ENCODE results near the gene TDRD12.
"Not testable (repeated sequence)": the region's sequence is repeated elsewhere in the genome, so short reads cannot be mapped to it uniquely, and the experiment has no call there.

Gene TDRD12

GRCh38 chr19:32746631-32747196 lies 27.1 kb downstream of the TDRD12 start:
- not testable (repeated sequence) for DNase-seq (ENCODE audit: low read depth in 2 of 3, low spot score in 1 of 3)

- no peak for DNase-seq (ENCODE audit: low read depth in 2 of 3, low spot score in 1 of 3)
Observed at GRCh38 chr19:32748497-32748896, 28.9 kb downstream of the TDRD12 start.

GRCh38 chr19:32748948-32749347 lies 29.4 kb downstream of the TDRD12 start:
- no peak for DNase-seq (ENCODE audit: low read depth in 2 of 3, low spot score in 1 of 3)

- no peak for DNase-seq (ENCODE audit: low read depth in 2 of 3, low spot score in 1 of 3)
Observed at GRCh38 chr19:32749361-32749760, 29.8 kb downstream of the TDRD12 start.

GRCh38 chr19:32750441-32751055 lies 31.0 kb downstream of the TDRD12 start:
- no peak for DNase-seq (ENCODE audit: low read depth in 2 of 3, low spot score in 1 of 3)

- no peak for DNase-seq (ENCODE audit: low read depth in 2 of 3, low spot score in 1 of 3)
Observed at GRCh38 chr19:32751066-32751465, 31.5 kb downstream of the TDRD12 start.

GRCh38 chr19:32757189-32757588 lies 37.6 kb downstream of the TDRD12 start:
- DNase-seq (ENCODE audit: low read depth in 2 of 3, low spot score in 1 of 3) = no peak

- DNase-seq (ENCODE audit: low read depth in 2 of 3, low spot score in 1 of 3) = not testable (repeated sequence)
Observed at GRCh38 chr19:32765365-32765764, 45.8 kb downstream of the TDRD12 start.

GRCh38 chr19:32767951-32768679 lies 48.5 kb downstream of the TDRD12 start:
- no peak for DNase-seq (ENCODE audit: low read depth in 2 of 3, low spot score in 1 of 3)

- DNase-seq (ENCODE audit: low read depth in 2 of 3, low spot score in 1 of 3) = no peak
Observed at GRCh38 chr19:32771596-32771995, 52.0 kb downstream of the TDRD12 start.

- DNase-seq (ENCODE audit: low read depth in 2 of 3, low spot score in 1 of 3) = no peak
Observed at GRCh38 chr19:32773126-32773525, 53.6 kb downstream of the TDRD12 start.

GRCh38 chr19:32779082-32779481 lies 59.5 kb downstream of the TDRD12 start:
- no peak for DNase-seq (ENCODE audit: low read depth in 2 of 3, low spot score in 1 of 3)

- DNase-seq (ENCODE audit: low read depth in 2 of 3, low spot score in 1 of 3) = no peak
Observed at GRCh38 chr19:32781280-32781679, 61.7 kb downstream of the TDRD12 start.

- not testable (repeated sequence) for DNase-seq (ENCODE audit: low read depth in 2 of 3, low spot score in 1 of 3)
Observed at GRCh38 chr19:32782089-32782488, 62.5 kb downstream of the TDRD12 start.

GRCh38 chr19:32787161-32787813 lies 67.7 kb downstream of the TDRD12 start:
- DNase-seq (ENCODE audit: low read depth in 2 of 3, low spot score in 1 of 3) = not testable (repeated sequence)

GRCh38 chr19:32787895-32788294 lies 68.3 kb downstream of the TDRD12 start:
- DNase-seq (ENCODE audit: low read depth in 2 of 3, low spot score in 1 of 3) = not testable (repeated sequence)

- DNase-seq (ENCODE audit: low read depth in 2 of 3, low spot score in 1 of 3) = no peak
Observed at GRCh38 chr19:32789429-32789828, 69.9 kb downstream of the TDRD12 start.

GRCh38 chr19:32798201-32798600 lies 78.6 kb downstream of the TDRD12 start:
- DNase-seq (ENCODE audit: low read depth in 2 of 3, low spot score in 1 of 3) = no peak

GRCh38 chr19:32800191-32800590 lies 80.6 kb downstream of the TDRD12 start:
- DNase-seq (ENCODE audit: low read depth in 2 of 3, low spot score in 1 of 3) = no peak

- DNase-seq (ENCODE audit: low read depth in 2 of 3, low spot score in 1 of 3) = no peak
Observed at GRCh38 chr19:32800754-32801153, 81.2 kb downstream of the TDRD12 start.

- DNase-seq (ENCODE audit: low read depth in 2 of 3, low spot score in 1 of 3) = no peak
Observed at GRCh38 chr19:32802840-32803239, 83.3 kb downstream of the TDRD12 start.

- DNase-seq (ENCODE audit: low read depth in 2 of 3, low spot score in 1 of 3) = no peak
Observed at GRCh38 chr19:32808236-32808635, 88.7 kb downstream of the TDRD12 start.

Data from stimulated activated CD4-positive, alpha-beta T cell treated with anti-CD3 and anti-CD28 coated beads, Interleukin-12 subunit alpha, Interleukin-12 subunit beta, amount 100 ng/mL, for 48 hours (primary cell).